ENCODE data around the gene RABGAP1L.

- TF ChIP-seq, protein P1, sequence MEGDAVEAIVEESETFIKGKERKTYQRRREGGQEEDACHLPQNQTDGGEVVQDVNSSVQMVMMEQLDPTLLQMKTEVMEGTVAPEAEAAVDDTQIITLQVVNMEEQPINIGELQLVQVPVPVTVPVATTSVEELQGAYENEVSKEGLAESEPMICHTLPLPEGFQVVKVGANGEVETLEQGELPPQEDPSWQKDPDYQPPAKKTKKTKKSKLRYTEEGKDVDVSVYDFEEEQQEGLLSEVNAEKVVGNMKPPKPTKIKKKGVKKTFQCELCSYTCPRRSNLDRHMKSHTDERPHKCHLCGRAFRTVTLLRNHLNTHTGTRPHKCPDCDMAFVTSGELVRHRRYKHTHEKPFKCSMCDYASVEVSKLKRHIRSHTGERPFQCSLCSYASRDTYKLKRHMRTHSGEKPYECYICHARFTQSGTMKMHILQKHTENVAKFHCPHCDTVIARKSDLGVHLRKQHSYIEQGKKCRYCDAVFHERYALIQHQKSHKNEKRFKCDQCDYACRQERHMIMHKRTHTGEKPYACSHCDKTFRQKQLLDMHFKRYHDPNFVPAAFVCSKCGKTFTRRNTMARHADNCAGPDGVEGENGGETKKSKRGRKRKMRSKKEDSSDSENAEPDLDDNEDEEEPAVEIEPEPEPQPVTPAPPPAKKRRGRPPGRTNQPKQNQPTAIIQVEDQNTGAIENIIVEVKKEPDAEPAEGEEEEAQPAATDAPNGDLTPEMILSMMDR (IDR thresholded peaks at IDR 0.05; ENCODE audit: insufficient read depth, low read length, poor library complexity, severe bottlenecking): no peak
- TF ChIP-seq EZH2phosphoT487 (conservative IDR thresholded peaks at IDR 0.05; ENCODE audit: low read length): no peak
These were observed 310.4 kb downstream of the RABGAP1L start for GRCh38 chr1:174469687-174470086.
